Caki2 (cell line): ENCODE measurements around the gene C6. TPM values are rescaled to one million over a fixed set of nuclear protein-coding genes. Genes with fewer than 3 reads are reported as not detected.
"Not testable (repeated sequence)": the region's sequence is repeated elsewhere in the genome, so short reads cannot be mapped to it uniquely, and the experiment has no call there.

Experiments
- DNase-seq: peaks from one replicate; pipeline ENCODE4 v3.0.0-alpha.2; 2015; ENCODE audit warnings: low read depth
- in situ Hi-C: cut with HindIII; loops from 2 replicates; pipeline ENCODE4 v1.10.0; 2016; ENCODE audit warnings: low sequenced_read_pairs, low pct_unique_long_range_greater_than_20kb, mixed read lengths
- total RNA-seq: library from RNA; depleted of rRNA; stranded (reverse); fragments of >200 nt; shearing (Covaris generic); gene quantifications from 2 replicates; pipeline ENCODE4 v1.2.3, GENCODE V29; 2014; ENCODE audit warnings: low replicate concordance; rRNA removed

Gene C6
- total RNA-seq, result 1.2 TPM in 1 of 2 replicates, not detected in the other

DNA sequence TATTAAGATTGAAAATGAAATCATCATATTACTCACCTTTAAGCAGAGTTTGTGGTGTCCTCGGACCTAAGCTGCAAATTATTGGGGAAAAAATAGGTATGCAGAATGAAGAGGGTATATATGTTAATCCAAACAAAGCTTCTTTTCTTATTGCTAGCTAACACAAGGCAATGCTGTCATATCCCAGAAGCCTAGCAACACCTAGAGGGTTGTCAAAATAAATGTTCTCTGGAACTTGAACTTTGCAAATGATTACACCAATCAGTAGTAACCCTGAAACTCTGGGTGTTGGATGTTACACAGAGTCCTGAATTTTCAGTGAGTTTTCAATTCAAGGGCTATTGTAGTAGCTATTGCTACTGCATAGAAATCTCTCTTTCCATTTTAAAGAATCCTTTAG, at the start of gene C6:
C6 (minus strand) TSS at position 193 of the 400 bp plus-strand sequence. CDS start 10,302 bp downstream, outside the sequence.
- no peak for DNase-seq
- in situ Hi-C loops, result no loop called here

DNA sequence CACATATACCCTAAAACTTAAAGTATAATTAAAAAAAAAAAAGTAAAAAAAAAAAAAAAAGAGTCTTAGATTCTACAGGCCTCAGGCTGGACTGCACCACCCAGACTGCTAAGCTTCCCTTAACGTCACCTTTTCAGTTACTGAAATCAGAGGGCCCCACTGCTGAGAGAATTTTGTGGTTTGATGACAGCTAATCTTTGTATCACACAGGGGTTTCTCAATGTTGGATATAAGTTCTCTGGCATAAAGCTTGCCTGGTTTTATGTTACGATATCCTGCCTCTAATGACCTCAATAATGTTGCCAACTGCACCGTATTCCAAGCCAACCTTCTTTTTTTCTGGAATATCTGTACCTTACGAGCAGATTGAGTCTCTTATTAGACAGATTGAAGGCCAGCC, 43.1 kb upstream of the C6 start:
- no peak for DNase-seq
- in situ Hi-C loops, result no loop called here

DNA sequence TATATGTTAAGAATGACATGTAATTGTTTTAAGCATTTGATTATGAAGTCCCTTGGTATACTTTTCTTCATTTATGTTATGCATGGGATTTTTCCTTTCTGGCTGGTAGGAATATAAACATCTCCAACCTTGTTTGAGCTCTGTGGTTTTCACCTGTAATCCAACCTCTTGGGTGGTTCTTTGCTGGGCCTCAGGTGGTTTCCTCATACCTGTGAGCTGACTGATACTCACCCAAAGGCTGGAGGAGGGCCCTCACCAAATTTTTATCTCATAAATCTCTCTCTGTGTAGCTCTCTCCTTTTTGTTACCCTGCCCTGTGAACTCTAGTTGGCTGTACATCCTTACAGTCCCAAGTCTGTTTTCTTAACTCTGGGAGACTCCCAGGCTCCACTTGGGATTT, 39.8 kb upstream of the C6 start:
- no peak for DNase-seq
- in situ Hi-C loops, result no loop called here

DNA sequence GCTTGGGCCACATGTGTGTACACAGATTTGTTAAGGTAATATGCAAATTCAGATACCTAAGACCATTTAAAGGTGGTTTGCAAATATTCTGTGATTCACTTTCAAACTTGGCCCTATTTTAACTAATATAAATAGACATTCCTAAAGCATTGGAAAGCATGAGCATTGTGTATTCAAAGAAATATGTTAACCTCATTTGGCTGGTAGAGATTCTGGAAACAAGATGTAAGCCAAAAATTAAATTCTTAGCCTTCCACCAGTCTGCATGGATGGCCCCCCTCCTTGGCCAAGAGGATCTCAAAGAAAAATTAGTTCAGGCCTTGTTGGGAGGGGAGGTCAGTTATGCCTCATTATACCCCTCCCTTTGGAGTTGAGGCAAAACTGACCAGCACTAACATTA, 38.7 kb upstream of the C6 start:
- no peak for DNase-seq
- in situ Hi-C loops, result no loop called here

DNA sequence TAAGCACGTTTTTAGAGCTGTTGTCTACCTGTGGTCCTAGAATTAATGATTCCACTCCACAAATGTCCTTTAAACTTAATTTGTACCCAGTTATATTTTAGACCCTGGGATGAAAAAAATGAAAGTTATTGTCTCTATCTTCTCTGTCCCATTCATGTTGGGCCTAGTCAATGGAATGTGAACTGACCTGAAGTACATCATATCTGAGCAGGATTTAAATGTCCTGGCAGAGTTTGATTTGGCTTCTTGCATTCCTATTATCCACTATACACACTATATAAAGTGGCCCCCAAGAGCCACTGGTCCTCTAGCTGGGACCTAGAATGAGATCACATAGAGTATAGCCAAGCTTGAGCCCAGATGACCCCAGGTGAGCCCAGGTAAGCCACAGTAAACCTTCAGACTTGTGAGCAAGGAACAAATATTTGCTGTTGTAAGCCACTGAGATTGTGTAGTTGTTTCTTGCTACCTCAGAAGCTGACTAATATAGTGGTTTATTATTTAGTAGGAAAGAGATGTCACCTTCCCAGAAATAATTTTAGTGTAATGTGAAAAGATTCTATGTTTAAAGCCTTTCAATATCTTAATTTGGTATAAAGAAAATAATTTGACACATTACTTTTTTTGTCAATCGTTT, 37.1 kb upstream of the C6 start:
- DNase-seq, result no peak
- in situ Hi-C loops, result no loop called here

DNA sequence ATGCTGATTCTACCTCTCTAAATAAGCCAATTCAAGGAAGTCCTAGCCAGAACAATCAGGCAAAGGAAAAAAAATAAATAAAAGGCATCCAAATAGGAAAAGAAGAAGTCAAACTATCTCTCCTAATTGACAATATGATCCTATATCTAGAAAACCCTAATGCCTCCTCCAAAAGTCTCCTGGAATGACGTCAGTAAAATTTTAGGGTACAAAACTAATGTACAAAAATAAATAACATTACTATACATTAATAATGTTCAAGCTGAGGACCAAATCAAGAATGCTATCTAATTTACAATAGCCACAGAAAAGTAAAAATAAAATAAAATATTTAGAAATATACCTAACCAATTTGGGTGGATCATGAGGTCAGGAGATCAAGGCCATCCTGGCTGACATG, 33.8 kb upstream of the C6 start:
- in situ Hi-C loops, result no loop called here
- DNase-seq, result no peak

DNA sequence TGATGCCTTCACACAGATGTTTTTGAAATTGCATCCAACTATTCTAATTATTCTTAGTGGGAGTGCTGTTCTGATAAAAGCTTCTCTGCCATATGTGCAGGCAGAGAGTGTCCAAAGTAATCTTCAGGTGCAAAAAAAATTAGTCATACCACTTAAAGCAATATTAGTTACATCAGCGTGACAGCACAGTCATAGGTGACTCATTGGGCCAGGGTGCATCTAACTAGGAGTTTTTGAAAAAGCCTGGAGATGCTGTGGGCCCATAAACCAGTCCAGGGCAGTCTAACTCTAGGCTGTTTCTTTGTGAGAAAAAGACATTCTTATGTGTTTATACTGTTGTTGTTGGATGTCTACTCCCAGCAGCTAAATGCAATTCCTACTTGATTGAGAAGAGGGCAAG, 33.0 kb upstream of the C6 start:
- DNase-seq, result peak; percentile 84
- in situ Hi-C loops, result no loop called here

DNA sequence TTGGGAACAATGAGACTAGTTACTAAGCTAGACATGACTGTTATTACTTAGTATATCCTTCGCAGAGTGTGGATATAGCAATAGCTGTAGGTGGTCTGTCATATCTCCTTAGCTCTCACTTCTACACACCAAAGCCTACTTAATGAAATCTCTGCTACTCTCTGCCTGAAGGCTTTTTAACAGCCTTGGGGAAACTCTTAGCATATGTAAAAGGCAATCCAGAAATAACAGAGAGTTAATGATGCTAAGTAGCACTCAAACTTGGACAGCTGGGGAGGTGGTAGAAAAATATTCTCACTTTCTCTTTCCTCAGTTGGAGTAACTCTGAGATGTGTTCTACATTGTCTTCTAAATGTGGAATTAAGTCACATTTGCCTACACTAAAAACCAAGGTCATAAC, 30.2 kb upstream of the C6 start:
- in situ Hi-C loops, result no loop called here
- no peak for DNase-seq

DNA sequence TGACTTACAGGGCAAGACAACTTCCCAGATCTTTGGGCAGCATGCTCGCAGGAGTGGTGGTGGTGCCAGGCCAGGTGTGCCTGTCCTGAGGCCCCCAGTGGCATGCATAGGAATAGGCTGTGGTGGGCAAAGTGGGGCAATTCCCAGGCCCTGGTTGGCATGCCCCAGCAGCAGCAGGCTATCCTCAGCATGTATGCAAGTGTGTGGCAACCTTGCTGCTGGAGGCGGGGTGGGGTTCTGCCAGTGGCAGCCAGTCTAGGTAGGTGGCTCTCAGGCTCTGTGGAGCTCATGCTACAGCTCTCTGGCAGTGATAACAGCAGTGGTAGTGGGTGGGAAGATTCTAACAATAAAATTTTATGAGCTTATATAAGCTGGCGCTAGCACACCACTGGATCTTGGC, 27.7 kb upstream of the C6 start:
- in situ Hi-C loops, result no loop called here
- DNase-seq, result no peak

DNA sequence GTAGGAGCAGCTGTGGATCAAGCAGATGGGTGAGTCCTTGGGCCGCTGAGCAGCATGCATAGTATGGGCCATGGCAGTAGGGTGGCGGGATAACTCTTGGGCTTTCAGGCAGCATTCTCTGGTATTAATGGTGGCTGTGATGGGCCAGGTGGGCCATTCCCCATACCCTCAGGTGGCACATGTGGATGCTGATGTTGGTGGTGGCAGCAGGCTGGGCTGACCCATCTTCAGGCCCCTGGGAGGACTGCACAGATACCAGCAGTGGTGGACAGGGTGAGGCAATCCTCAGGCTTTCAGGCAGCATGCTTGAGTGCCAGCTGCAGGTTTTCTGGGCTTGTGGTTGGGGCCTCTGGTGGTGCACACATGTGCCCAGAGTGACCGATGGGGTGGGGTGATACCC, 27.1 kb upstream of the C6 start:
- DNase-seq, result no peak
- in situ Hi-C loops, result no loop called here

DNA sequence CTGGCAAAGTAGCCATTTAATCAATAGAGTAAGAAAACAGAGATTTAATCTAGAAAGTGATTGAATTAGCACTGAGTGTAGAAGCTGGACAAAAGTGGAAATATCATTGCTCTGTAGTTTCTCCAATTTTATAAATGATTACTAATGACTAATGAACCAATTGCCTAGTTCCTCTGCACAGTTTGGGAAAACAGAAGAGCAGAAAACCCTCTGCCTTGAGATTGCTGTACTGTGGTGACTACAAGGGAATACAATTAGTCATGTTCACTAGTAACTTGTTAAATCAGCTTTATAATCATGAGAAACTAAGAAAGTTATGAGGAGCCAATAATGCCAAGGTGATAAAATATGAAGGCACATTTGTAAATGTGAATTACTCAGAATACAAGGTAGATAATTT, 21.1 kb upstream of the C6 start:
- in situ Hi-C loops, result no loop called here

DNA sequence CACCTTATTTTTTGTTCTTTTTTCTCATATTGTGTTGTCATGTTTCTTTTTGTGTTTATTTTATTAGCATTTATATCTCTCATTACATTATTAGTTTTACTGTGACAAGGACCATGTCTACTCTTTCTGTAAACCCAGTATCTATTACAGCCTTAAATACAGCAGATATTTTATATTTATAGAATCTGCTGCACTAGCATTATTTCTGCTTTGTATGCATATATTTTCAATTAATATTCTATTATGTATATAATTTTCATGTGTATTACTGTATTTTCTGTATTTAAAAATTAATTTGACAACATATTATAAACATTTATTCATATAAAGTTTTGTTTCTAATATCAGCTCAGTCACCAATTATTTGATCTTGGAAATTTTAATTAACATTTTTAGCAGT, 19.5 kb upstream of the C6 start:
- DNase-seq, result no peak
- in situ Hi-C loops, result no loop called here

More for the DNA sequence above, 21.1 kb upstream of the C6 start:
- no peak for DNase-seq

DNA sequence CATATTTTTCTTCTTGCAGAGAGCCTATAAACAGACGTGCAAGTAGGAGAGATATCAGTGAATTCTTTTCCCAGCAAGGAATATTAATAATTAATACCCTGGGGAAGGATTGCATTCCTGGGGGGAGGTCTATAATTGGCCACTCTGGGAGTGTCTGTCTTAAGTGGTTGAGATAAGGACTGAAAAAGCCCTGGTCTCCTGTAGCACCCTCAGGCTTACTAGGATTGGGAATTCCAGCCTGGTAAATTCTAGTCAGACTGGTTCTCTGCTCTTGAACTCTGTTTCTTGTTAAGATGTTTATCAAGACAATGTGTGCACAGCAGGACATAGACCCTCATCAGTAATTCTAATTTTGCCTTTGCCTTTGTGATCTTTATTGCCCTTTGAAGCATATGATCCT, 16.9 kb upstream of the C6 start:
- peak; percentile 16 for DNase-seq
- in situ Hi-C loops, result not testable (repeated sequence)

DNA sequence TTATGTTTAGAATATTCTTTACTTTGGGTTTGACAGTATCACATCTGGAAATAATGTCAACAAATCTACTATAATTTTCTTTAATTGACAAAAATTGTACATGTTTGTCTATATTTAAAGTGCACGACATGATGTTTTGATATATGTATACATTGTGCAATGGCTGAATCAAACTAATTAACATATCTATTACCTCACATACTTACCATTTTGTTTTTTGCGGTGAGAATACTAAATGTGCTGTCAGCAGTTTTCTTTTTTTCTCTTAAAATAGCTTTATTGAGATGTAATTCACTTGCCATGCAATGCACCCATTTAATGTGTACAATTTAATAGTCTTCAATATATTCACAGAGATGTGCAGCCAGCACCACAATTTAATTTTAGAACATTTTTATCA, 10.6 kb upstream of the C6 start:
- in situ Hi-C loops, result no loop called here
- no peak for DNase-seq

DNA sequence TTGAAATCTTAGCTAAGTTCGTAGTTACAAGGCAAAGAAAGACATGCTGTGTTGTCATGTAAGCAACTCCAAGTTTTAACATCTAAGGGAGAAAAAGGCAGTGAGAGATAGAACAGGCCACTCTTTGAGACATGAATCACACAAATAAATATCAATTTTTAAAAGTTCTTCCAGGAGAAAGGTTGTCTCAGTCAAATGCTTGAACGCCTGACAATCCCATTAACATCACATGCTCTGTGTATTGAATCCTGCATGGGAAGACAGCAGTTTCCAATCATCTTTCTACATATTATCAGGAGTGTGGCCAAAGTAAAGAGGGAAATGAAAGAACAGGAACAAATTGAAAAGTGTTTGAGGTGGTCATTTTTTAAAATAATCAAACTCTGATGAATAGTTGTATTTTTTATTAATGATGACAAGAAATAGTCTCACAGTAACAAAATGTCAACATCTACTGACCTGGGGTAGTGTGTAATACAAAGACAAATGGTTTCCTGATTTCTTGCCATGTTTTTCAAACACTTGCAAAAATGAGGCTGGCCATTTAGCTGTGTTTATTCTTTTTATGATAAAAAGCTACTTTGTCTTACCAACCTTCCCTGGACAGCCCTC, 6.4 kb upstream of the C6 start:
- in situ Hi-C loops, result no loop called here
- DNase-seq, result no peak

DNA sequence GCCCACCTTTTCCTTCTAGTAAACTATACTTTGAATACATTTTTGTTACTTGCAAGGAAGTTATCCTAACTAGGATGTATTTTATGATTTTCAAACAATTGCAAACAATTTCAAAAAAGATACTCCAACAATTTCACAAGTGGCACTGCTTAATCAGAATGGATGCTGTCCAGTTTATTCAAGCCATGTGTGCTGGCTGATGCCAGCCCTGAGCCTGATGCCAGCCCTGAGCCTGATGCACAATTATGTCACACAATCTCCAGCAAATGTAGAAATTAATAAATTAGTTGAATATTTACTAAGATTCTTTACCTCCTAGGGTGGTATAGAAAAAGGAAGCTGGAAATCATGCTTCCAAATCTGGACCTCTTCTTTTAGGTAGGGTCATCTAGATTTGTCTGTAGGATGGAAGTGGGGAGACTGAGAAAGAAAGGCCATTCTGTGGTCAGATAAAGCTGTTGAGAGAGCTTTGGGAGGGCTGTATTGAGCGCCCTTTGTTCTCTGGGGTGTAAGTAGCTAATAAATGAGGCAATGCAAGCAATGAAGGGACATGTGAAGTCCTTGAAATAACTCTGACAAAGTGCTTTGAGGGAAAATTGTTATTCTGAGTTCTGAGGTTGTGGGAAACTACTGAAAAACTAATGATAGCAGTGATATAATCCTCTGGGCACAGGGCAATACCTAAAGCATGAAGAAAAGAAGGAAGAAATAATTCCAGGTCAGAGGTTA, 5.8 kb upstream of the C6 start:
- in situ Hi-C loops, result no loop called here
- DNase-seq, result no peak

DNA sequence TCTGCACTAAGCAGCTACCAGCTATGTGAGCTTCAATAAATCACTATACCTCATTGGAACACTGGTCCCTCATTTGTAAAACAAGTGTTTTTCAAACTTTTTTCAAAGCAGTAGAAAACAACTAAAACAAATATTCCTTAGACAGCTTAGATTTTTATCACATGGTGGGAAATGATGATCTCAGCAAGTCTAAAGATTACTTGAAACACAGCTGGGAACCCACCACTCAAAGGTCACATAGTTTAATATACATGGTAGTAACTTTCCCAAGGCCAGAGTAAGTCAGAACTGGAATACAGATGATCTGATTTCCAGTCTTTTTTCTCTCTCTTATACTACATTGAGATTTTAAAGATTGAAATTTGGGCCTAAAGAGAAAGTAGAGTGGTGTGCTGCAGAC, 850 bp upstream of the C6 start:
- DNase-seq, result no peak
- in situ Hi-C loops, result no loop called here

DNA sequence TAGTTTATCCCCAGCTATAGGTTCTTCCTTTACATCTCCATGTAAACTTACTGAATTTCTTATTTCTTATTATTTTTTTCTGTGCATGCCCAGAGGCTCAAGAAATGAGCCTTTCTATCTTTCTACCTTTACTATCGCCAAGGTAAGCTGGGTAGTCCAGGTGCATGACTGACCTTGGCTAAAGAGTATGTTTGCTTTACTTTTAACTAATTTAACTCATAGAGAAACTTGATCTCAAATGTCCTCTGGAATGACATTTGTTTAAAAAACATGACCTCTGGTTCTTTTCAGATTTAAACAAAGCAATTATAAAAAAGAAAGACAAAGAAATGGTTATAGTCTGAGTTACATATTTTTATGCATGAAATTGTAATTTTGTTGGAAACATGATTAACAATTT, 397 bp downstream of the C6 start:
- in situ Hi-C loops, result no loop called here
- no peak for DNase-seq

DNA sequence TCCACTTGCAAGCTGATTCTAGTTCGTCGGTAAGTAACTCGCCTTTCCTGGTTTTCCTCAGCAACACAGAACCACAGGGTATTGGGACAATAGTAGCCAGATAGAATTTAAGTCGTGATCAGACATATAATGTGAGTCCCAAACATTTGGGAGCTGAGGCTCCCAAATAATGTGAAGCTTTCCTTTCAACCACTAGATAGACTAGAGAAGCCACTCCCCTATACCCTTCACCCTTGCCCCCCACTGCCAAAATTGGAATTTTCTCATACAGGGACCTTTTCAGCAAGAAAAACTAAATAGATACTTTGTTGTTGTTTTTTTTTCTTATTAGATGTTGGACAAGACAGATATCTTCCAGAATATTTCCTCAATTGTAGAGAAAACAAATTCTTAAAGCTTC, 1.9 kb downstream of the C6 start:
- no peak for DNase-seq
- in situ Hi-C loops, result no loop called here

DNA sequence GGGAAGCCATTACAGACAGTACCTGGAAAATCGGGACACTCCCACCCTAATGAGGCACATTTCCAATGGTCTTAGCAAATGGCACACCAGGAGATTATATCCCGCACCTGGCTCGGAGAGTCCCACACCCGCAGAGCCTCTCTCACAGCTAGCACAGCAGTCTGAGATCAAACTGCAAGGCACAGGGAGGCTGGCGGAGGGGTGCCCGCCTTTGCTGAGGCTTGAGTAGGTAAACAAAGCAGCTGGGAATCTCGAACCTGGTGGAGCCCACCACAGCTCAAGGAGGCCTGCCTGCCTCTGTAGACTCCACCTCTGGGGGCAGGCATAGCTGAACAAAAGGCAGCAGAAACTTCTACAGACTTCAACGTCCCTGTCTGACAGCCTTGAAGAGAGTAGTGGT, 7.9 kb downstream of the C6 start:
- in situ Hi-C loops, DNase-seq: not testable (repeated sequence)
